H1 (cell line): Measurements from ENCODE around the gene RANBP17. TPM values are rescaled to one million over a fixed set of nuclear protein-coding genes. Genes with fewer than 3 reads are reported as not detected.

Experiments
- CTCF ChIA-PET: fragments of 300-600 bp; sonication (Branson Sonifier 250); formaldehyde crosslinking; loops from one replicate; lab custom pipeline; 2021; ENCODE audit not compliant: partially characterized antibody; lab: Charles Lee
- POLR2A ChIA-PET: fragments of 300-600 bp; sonication (Branson Sonifier 250); formaldehyde crosslinking; loops from one replicate; lab custom pipeline; 2021; ENCODE audit warnings: inconsistent platforms; ENCODE audit not compliant: partially characterized antibody; lab: Charles Lee
- DNase-seq, 2 experiments: peaks; one replicate each; pipeline versions ENCODE4 v3.0.0 to v3.0.0-alpha.2; 2010 to 2022; ENCODE audit warnings: low spot score in 2 of 2, low read depth in 1 of 2, mixed read lengths in 1 of 2
- FAIRE-seq: peaks from 2 replicates; lab custom pipeline; 2011; peaks lifted over from hg19 to GRCh38; lab: Jason Lieb, UNC
- H2AFZ ChIP-seq: 2 replicates; pipeline ENCODE4 v1.8.1; 2012; ENCODE audit warnings: low read length, inconsistent platforms
- H2AK5ac ChIP-seq: 2 replicates; pipeline ENCODE4 v1.6.1; 2013; ENCODE audit warnings: low read depth, low read length
- H2BK120ac ChIP-seq: replicated peaks from 2 replicates; pipeline ENCODE3; 2013; ENCODE audit warnings: low read depth, low read length, inconsistent platforms
- H2BK12ac ChIP-seq: 2 replicates; pipeline ENCODE4 v1.6.1; 2013; ENCODE audit warnings: low read depth, low read length
- H2BK15ac ChIP-seq: 2 replicates; pipeline ENCODE4 v1.6.1; 2013; ENCODE audit warnings: low read length
- H2BK20ac ChIP-seq: 2 replicates; pipeline ENCODE4 v1.6.1; 2013; ENCODE audit warnings: low read length
- H2BK5ac ChIP-seq: 2 replicates; pipeline ENCODE4 v1.6.1; 2013; ENCODE audit warnings: low read depth, low read length
- H3K14ac ChIP-seq: 2 replicates; pipeline ENCODE4 v1.6.1; 2013; ENCODE audit warnings: inconsistent platforms; ENCODE audit not compliant: insufficient read length
- H3K18ac ChIP-seq: 2 replicates; pipeline ENCODE4 v1.6.1; 2013; ENCODE audit warnings: low read length; ENCODE audit errors: extremely low read depth
- H3K23ac ChIP-seq: 2 replicates; pipeline ENCODE4 v1.6.1; 2013; ENCODE audit warnings: inconsistent platforms; ENCODE audit not compliant: insufficient read length
- H3K23me2 ChIP-seq: 2 replicates; pipeline ENCODE4 v1.6.1; 2013; ENCODE audit warnings: low read depth, low read length
- H3K27ac ChIP-seq: 2 replicates; pipeline ENCODE4 v1.6.1; 2011; ENCODE audit warnings: low read depth, low read length, inconsistent platforms
- H3K27me3 ChIP-seq, 4 experiments: replicated peaks in 1 of 4; 1 replicate in 1 of 4; 2 replicates in 3 of 4; pipeline versions ENCODE4 v1.6.1 to v1.8.1; 2011 to 2013; ENCODE audit warnings: low read length in 3 of 4, mild to moderate bottlenecking in 3 of 4, inconsistent platforms in 2 of 4, mixed read lengths in 2 of 4, moderate library complexity in 1 of 4; ENCODE audit not compliant: control insufficient read depth in 3 of 4, insufficient read depth in 3 of 4; ENCODE audit errors: extremely low read depth in 1 of 4
- H3K36me3 ChIP-seq, 4 experiments: 2 replicates each; pipeline versions ENCODE4 v1.6.1 to v1.8.1; 2011 to 2013; ENCODE audit warnings: mild to moderate bottlenecking in 4 of 4, low read length in 3 of 4, moderate library complexity in 2 of 4, control low read depth in 1 of 4, inconsistent platforms in 1 of 4; ENCODE audit not compliant: insufficient read depth in 4 of 4, control insufficient read depth in 2 of 4
- H3K4ac ChIP-seq: replicated peaks from 2 replicates; pipeline ENCODE3; 2013; ENCODE audit warnings: low read length, low read depth, mixed read lengths, inconsistent platforms; ENCODE audit not compliant: insufficient read length
- H3K4me1 ChIP-seq, 4 experiments: replicated peaks in 1 of 4; 1 replicate in 1 of 4; 2 replicates in 3 of 4; pipeline versions ENCODE4 v1.6.1 to v1.8.1; 2011 to 2013; ENCODE audit warnings: low read length in 3 of 4, inconsistent platforms in 2 of 4, mixed read lengths in 1 of 4; ENCODE audit not compliant: insufficient read depth in 4 of 4, control insufficient read depth in 3 of 4
- H3K4me2 ChIP-seq, 2 experiments: 2 replicates each; pipeline versions ENCODE4 v1.6.1 to v1.8.1; 2011 to 2013; ENCODE audit warnings: low read depth in 2 of 2, low read length in 2 of 2, control low read depth in 1 of 2, inconsistent platforms in 1 of 2, mild to moderate bottlenecking in 1 of 2; ENCODE audit not compliant: insufficient read depth in 1 of 2
- H3K4me3 ChIP-seq, 4 experiments: fragments of 200-600, 300-600 bp in 1 of 4; sonication (generic), shearing (Covaris generic), sonication (Bioruptor Twin) in 1 of 4; 2 replicates each; pipeline versions ENCODE4 v1.5.1 to v1.8.1; 2011 to 2016; ENCODE audit warnings: low read length in 4 of 4, low read depth in 3 of 4, control low read depth in 2 of 4, inconsistent platforms in 2 of 4, mild to moderate bottlenecking in 2 of 4, mixed read lengths in 1 of 4, moderate library complexity in 1 of 4; ENCODE audit not compliant: insufficient read depth in 2 of 4; ENCODE audit errors: extremely low read depth in 1 of 4
- H3K56ac ChIP-seq: replicated peaks from 2 replicates; pipeline ENCODE3; 2013; ENCODE audit warnings: low read depth, mild to moderate bottlenecking, mixed read lengths, low read length, inconsistent platforms; ENCODE audit not compliant: insufficient read length
- H3K79me1 ChIP-seq: 2 replicates; pipeline ENCODE4 v1.6.1; 2013; ENCODE audit warnings: low read depth, low read length, control low read depth
- H3K79me2 ChIP-seq, 2 experiments: 2 replicates each; pipeline versions ENCODE4 v1.6.1 to v1.8.1; 2012 to 2013; ENCODE audit warnings: low read length in 2 of 2, mild to moderate bottlenecking in 2 of 2, inconsistent platforms in 1 of 2; ENCODE audit not compliant: insufficient read depth in 2 of 2, control insufficient read depth in 1 of 2
- H3K9ac ChIP-seq, 4 experiments: replicated peaks in 1 of 4; 1 replicate in 1 of 4; 2 replicates in 3 of 4; pipeline versions ENCODE4 v1.6.1 to v1.8.1; 2011 to 2013; ENCODE audit warnings: low read depth in 3 of 4, low read length in 3 of 4, control low read depth in 2 of 4, mild to moderate bottlenecking in 2 of 4, moderate library complexity in 2 of 4, inconsistent platforms in 1 of 4; ENCODE audit errors: extremely low read depth in 1 of 4
- H3K9me3 ChIP-seq, 2 experiments: 2 replicates each; pipeline versions ENCODE4 v1.6.1 to v1.8.1; 2012 to 2013; ENCODE audit warnings: mild to moderate bottlenecking in 2 of 2, moderate library complexity in 2 of 2, control low read depth in 1 of 2, inconsistent platforms in 1 of 2, low read depth in 1 of 2, low read length in 1 of 2, mixed read lengths in 1 of 2; ENCODE audit not compliant: insufficient read depth in 2 of 2
- H4K20me1 ChIP-seq, 2 experiments: replicated peaks in 1 of 2; 2 replicates each; pipeline versions ENCODE3 to v1.8.1; 2011 to 2013; ENCODE audit warnings: inconsistent platforms in 2 of 2, low read length in 2 of 2, mild to moderate bottlenecking in 1 of 2; ENCODE audit not compliant: insufficient read depth in 2 of 2, control insufficient read depth in 1 of 2
- H4K5ac ChIP-seq: 2 replicates; pipeline ENCODE4 v1.6.1; 2013; ENCODE audit warnings: low read length, low read depth, mixed read lengths, inconsistent platforms; ENCODE audit not compliant: insufficient read length
- H4K8ac ChIP-seq: 2 replicates; pipeline ENCODE4 v1.8.0; 2013; ENCODE audit warnings: mild to moderate bottlenecking, moderate library complexity, low read length, inconsistent platforms; ENCODE audit not compliant: insufficient read depth; ENCODE audit errors: extremely low read depth
- H4K91ac ChIP-seq: replicated peaks from 2 replicates; pipeline ENCODE3; 2013; ENCODE audit warnings: low read length, mixed read lengths, inconsistent platforms; ENCODE audit not compliant: insufficient read length
- E2F6 ChIP-seq: IDR thresholded peaks from 2 replicates; pipeline ENCODE4 v1.6.1; 2012; ENCODE audit warnings: inconsistent platforms
- JUN ChIP-seq: IDR thresholded peaks from 2 replicates; pipeline ENCODE4 v1.6.1; 2011; ENCODE audit warnings: low read depth, mild to moderate bottlenecking, improper control_type of control experiment, low read length
- SIX5 ChIP-seq: IDR thresholded peaks from 2 replicates; pipeline ENCODE4 v1.6.1; 2011; ENCODE audit warnings: mild to moderate bottlenecking, low read depth, low read length
- WGBS, 2 experiments: shearing (Covaris generic) in 1 of 2; methylation state at CpG; one replicate each; pipeline versions ENCODE4 v1.1.6 to v1.1.7; 2013 to 2015; ENCODE audit warnings: low lambda C conversion rate in 2 of 2, mixed read lengths in 2 of 2, inconsistent platforms in 1 of 2, low coverage in 1 of 2, missing lambda C conversion rate in 1 of 2; ENCODE audit not compliant: insufficient replicate concordance in 2 of 2, insufficient coverage in 1 of 2, insufficient read length in 1 of 2; ENCODE audit errors: extremely low coverage in 1 of 2, missing lambda C conversion rate in 1 of 2; 5-methylcytosine and 5-hydroxymethylcytosine counted together
- polyA plus RNA-seq, 7 experiments: library from polyadenylated mRNA; depleted of rRNA in 3 of 7; stranded (reverse) in 5 of 7; unstranded in 2 of 7; fragments of >200 nt in 5 of 7; fragments of 200-250 nt in 2 of 7; gene quantifications; 1 replicate in 5 of 7; 2 replicates in 1 of 7; 4 replicates in 1 of 7; pipeline versions ENCODE4 v1.2.1 to v1.2.3, GENCODE V29; 2011 to 2013; ENCODE audit warnings: missing spikeins in 2 of 7, mixed read lengths in 2 of 7
- total RNA-seq: library from RNA; stranded (reverse); fragmentation: NEBNext Ultra II Directional; extraction: Animal tissue kit (Norgen Biotek cat#: 25700); gene quantifications from 2 replicates; pipeline ENCODE4 v1.2.1, GENCODE V29; 2021

Gene RANBP17
- total and polyA plus RNA-seq, 2 of the 8 experiments (the other 6 are each of a cell fraction or from before 2014, with no cell fraction given) = 8.6 to 21.3 TPM

GRCh38 chr5:171315925-171316257 is 454.1 kb downstream of the RANBP17 start:
- peaks cover 0 to 31% (median 23%) of the 10 kb centered on the region in 4 experiments; a peak in 6 of 7 replicates for H3K4me1 ChIP-seq
- peaks cover 14 to 33% of the 10 kb centered on the region in 2 experiments for H4K20me1 ChIP-seq
- no peak overlapping the region for H3K9ac ChIP-seq
- 0 out of 2 replicates have a peak overlapping the region, but pooled peaks have one; percentile 24 for H2AK5ac ChIP-seq
- no peak for TF ChIP-seq E2F6
- no peak for TF ChIP-seq JUN
- no peak for TF ChIP-seq SIX5
- H2AFZ ChIP-seq = no peak overlapping the region
- peak overlapping the region; percentile 41 to 42; a peak in 1 of 4 replicates for H3K4me2 ChIP-seq
- no peaks in the 10 kb centered on the region for H3K79me1 ChIP-seq
- H2BK5ac ChIP-seq = no peak overlapping the region
- H3K27me3 ChIP-seq = peaks cover 85 to 99% (median 97%) of the 10 kb centered on the region in 4 experiments
- H4K8ac ChIP-seq = no peak overlapping the region
- peaks cover 0 to 12% (median 0%) of the 10 kb centered on the region in 4 experiments; a peak in 1 of 8 replicates for H3K36me3 ChIP-seq
- H3K14ac ChIP-seq = no peak overlapping the region
- H3K56ac ChIP-seq = no peak overlapping the region
- no peak overlapping the region for H2BK12ac ChIP-seq
- no peak overlapping the region for H3K4ac ChIP-seq
- no peaks in the 10 kb centered on the region; a peak in 1 of 4 replicates for H3K9me3 ChIP-seq
- H2BK20ac ChIP-seq = no peak overlapping the region
- H3K79me2 ChIP-seq = no peaks in the 10 kb centered on the region
- 21% methylated on average over 20 of the region's 20 CpGs; no CpG with 5 or more reads in 1 of the 2 experiments for whole genome bisulfite sequencing, 2 experiments
- ChIA-PET CTCF (interaction anchor here (0.6 to 5.5 kb wide), 10 partner anchors 9 to 55 kb away, joined by 3 to 30 read pairs (median 4); no protein-coding TSS in a partner anchor), POLR2A (interaction anchor here (1.0 to 1.6 kb wide), 3 partner anchors 9 to 97 kb away, joined by 3 to 6 read pairs (median 4); partner anchors contain the start of gene NPM1)
- H2BK120ac ChIP-seq = no peak overlapping the region
- H3K27ac ChIP-seq = no peak overlapping the region
- DNase-seq = no peak
- peak overlapping the region in 1 of 4 experiments; percentile 21; a peak in 1 of 8 replicates for H3K4me3 ChIP-seq
- H2BK15ac ChIP-seq = no peak overlapping the region
- H4K5ac ChIP-seq = no peak overlapping the region
- no peak overlapping the region for H3K18ac ChIP-seq
- no peak overlapping the region for H3K23ac ChIP-seq
- no peak for FAIRE-seq
- H4K91ac ChIP-seq = no peak overlapping the region
- no peaks in the 10 kb centered on the region for H3K23me2 ChIP-seq
